Spleen (tissue), 11 donors: Measurements from ENCODE around the gene SCP2. TPM values are rescaled to one million over a fixed set of nuclear protein-coding genes. Genes with fewer than 3 reads are reported as not detected.
"Not testable (repeated sequence)": the region's sequence is repeated elsewhere in the genome, so short reads cannot be mapped to it uniquely, and the experiment has no call there.

Source experiments
- DNase-seq: peaks from one replicate; pipeline ENCODE4 v3.0.0-alpha.2; 2020
- H3K27ac ChIP-seq, 8 donors: fragments of 200-600 bp; sonication (generic) in 7 of 8; 1 replicate in 4 of 8; 2 replicates in 4 of 8; pipeline versions ENCODE4 v1.5.0 to v1.8.0; 2016 to 2021; ENCODE audit warnings: inconsistent platforms in 4 of 8, mild to moderate bottlenecking in 4 of 8, moderate library complexity in 1 of 8
- H3K27me3 ChIP-seq, 7 donors: fragments of 200-600 bp; sonication (generic) in 6 of 7; replicated peaks in 1 of 7; 1 replicate in 4 of 7; 2 replicates in 3 of 7; pipeline versions ENCODE4 v1.5.0 to v1.8.0; 2016 to 2021; ENCODE audit warnings: inconsistent platforms in 3 of 7, mild to moderate bottlenecking in 1 of 7
- H3K36me3 ChIP-seq, 6 donors: fragments of 200-600 bp; sonication (generic) in 5 of 6; 1 replicate in 4 of 6; 2 replicates in 2 of 6; pipeline versions ENCODE4 v1.5.0 to v1.8.0; 2016 to 2021; ENCODE audit warnings: inconsistent platforms in 2 of 6
- H3K4me1 ChIP-seq, 6 donors: fragments of 200-600 bp; sonication (generic) in 5 of 6; 1 replicate in 3 of 6; 2 replicates in 3 of 6; pipeline versions ENCODE4 v1.5.0 to v1.8.0; 2016 to 2021; ENCODE audit warnings: inconsistent platforms in 3 of 6
- H3K4me3 ChIP-seq, 8 donors: fragments of 200-600 bp; sonication (generic) in 7 of 8; 1 replicate in 4 of 8; 2 replicates in 4 of 8; pipeline versions ENCODE4 v1.5.0 to v1.8.0; 2016 to 2021; ENCODE audit warnings: inconsistent platforms in 4 of 8, mild to moderate bottlenecking in 4 of 8, moderate library complexity in 2 of 8
- H3K9me3 ChIP-seq, 8 donors: fragments of 200-600 bp; sonication (generic) in 7 of 8; 1 replicate in 4 of 8; 2 replicates in 4 of 8; pipeline versions ENCODE4 v1.5.0 to v1.8.0; 2016 to 2021; ENCODE audit warnings: inconsistent platforms in 4 of 8
- POLR2A ChIP-seq, 3 donors: fragments of 450-650 bp; IDR thresholded peaks; one replicate each; pipeline ENCODE4 v1.5.1; 2017; ENCODE audit warnings: antibody characterized with exemption in 3 of 3, mild to moderate bottlenecking in 1 of 3
- POLR2AphosphoS5 ChIP-seq, 3 donors: sonication (generic); formaldehyde crosslinking; IDR thresholded peaks; one replicate each; pipeline ENCODE4 v1.5.1; 2017; ENCODE audit warnings: antibody characterized with exemption in 3 of 3
- WGBS, 5 donors: extraction: QIAGEN DNeasy Blood & Tissue Kit in 3 of 5; methylation state at CpG; one replicate each; pipeline versions ENCODE4 v1.1.5 to v1.1.7; 2013 to 2018; 5-methylcytosine and 5-hydroxymethylcytosine counted together
- intact Hi-C: fragments of 100-400 bp; cut with DNase I; formaldehyde crosslinking; loops from one replicate; pipeline ENCODE4 v1.15.0; 2023; ENCODE audit warnings: low total_unique reads
- polyA plus RNA-seq, 3 donors: library from polyadenylated mRNA; stranded (reverse); fragments of 200-250 nt; gene quantifications; one replicate each; pipeline ENCODE4 v1.2.1, GENCODE V29; 2013
- total RNA-seq, 7 donors: library from RNA; depleted of rRNA in 3 of 7; stranded (reverse); fragments of >200 nt in 3 of 7; fragmentation: NEBNext Ultra II Directional in 4 of 7; extraction: Animal tissue kit (Norgen Biotek cat#: 25700) in 4 of 7; gene quantifications; one replicate each; pipeline versions ENCODE4 v1.1.0 to v1.2.1, GENCODE V29; 2016 to 2021
- TF ChIP-seq, protein P1 (sequence below), 11 experiments: fragments of 200-600 bp in 7 of 11; fragments of 450-650 bp in 4 of 11; sonication (generic) in 4 of 11; IDR thresholded peaks in 8 of 11; conservative IDR thresholded peaks in 3 of 11; 1 replicate in 7 of 11; 2 replicates in 4 of 11; pipeline versions ENCODE4 v1.4.0 to v1.8.0; 2016 to 2021; ENCODE audit warnings: antibody characterized with exemption in 11 of 11, inconsistent platforms in 4 of 11, mild to moderate bottlenecking in 1 of 11
- donor health status: healthy with polysubstance abuse.
- donor health status: DM: no; HTN: no; CAD: no; lungs with moderate emphysema.
- donor health status: DM: no; HTN: no; CAD: no.
- donor health status: Bipolar disorder and iron deficiency.
- donor health status: healthy.
- donor health status: DM: no; HTN: no; CAD: no.
- donor health status: DM: yes; HTN: yes; CAD: no.

The SCP2 gene
- total and polyA plus RNA-seq, 10 donors, result 69.4 to 105 (median 83.6) TPM

DNA sequence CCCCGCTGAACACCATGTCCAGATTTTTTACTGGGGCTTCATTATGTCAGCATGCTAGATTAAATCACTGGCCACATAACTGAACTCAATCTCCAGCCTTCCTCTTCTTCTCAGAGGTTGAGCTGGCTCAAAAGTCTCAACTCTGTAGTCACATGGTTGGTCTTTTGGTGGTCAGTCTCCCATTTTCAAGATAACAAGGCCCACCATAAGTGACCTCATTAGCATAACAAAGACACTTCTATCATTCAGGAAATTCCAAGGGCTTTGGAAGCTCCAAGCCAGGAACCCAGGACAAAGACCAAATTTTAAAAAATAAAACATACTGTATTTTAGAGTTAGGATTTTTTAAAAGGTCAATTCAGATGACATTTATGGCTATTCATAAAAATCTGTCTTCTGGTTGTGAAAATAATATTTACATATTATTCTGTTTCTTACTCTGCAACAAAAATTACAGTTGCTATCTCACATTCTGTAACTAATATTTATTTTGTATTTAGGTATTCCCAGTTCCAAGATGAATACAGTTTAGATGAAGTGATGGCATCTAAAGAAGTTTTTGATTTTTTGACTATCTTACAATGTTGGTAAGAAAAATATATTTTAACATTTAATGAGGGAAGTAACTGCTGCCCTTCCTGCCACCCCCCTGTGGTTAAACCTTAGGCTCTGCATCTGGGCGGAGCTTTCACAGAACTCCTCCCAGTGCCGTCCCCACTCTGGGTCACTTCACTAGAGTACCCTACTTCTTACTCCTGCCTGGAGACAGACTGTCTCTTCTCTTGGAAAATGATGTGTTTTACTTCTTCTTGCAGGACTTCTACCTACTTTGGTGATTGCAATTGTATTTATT is 49.3 kb downstream of the SCP2 start:
- intact Hi-C loops, result no loop called here
- Histone ChIP-seq H3K27me3 (no peaks in the 10 kb centered on the region), H3K36me3 (peaks cover 0 to 80% (median 27%) of the 10 kb centered on the region in 6 donors), H3K4me3 (no peak overlapping the region), H3K4me1 (no peaks in the 10 kb centered on the region), H3K9me3 (no peaks in the 10 kb centered on the region), H3K27ac (no peak overlapping the region)
- TF ChIP-seq POLR2AphosphoS5 (IDR thresholded peaks at IDR 0.05) (no peak), POLR2A (IDR thresholded peaks at IDR 0.05) (no peak)
- TF ChIP-seq, protein P1, sequence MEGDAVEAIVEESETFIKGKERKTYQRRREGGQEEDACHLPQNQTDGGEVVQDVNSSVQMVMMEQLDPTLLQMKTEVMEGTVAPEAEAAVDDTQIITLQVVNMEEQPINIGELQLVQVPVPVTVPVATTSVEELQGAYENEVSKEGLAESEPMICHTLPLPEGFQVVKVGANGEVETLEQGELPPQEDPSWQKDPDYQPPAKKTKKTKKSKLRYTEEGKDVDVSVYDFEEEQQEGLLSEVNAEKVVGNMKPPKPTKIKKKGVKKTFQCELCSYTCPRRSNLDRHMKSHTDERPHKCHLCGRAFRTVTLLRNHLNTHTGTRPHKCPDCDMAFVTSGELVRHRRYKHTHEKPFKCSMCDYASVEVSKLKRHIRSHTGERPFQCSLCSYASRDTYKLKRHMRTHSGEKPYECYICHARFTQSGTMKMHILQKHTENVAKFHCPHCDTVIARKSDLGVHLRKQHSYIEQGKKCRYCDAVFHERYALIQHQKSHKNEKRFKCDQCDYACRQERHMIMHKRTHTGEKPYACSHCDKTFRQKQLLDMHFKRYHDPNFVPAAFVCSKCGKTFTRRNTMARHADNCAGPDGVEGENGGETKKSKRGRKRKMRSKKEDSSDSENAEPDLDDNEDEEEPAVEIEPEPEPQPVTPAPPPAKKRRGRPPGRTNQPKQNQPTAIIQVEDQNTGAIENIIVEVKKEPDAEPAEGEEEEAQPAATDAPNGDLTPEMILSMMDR (IDR thresholded peaks at IDR 0.05 in 8 of 11, conservative IDR thresholded peaks at IDR 0.05 in 3 of 11), result no peak
- DNase-seq, result no peak
- WGBS, 5 donors, result 70 to 84% (median 76%) methylated on average over 3 of the region's 3 CpGs

DNA sequence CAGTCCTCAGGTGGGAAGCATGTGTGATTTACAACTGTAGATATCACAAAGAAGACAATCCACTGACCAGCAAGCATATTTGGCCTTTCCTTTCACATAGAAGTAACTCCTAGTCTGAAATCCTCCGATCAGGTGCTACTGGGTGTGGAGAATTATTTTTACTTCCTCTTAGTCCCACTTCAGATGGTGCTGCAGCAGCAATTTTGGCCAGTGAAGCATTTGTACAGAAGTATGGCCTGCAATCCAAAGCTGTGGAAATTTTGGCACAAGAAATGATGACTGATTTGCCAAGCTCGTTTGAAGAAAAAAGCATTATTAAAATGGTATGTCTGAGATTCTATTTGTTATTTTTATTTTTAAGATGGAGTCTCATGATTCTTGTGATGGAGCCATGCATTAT is 51.0 kb downstream of the SCP2 start:
- H3K36me3 ChIP-seq, result peaks cover 0 to 91% (median 30%) of the 10 kb centered on the region in 6 donors
- intact Hi-C loops, result no loop called here
- DNase-seq, result no peak
- TF ChIP-seq POLR2AphosphoS5 (IDR thresholded peaks at IDR 0.05), result no peak
- TF ChIP-seq, protein P1 (IDR thresholded peaks at IDR 0.05 in 8 of 11, conservative IDR thresholded peaks at IDR 0.05 in 3 of 11), result no peak
- TF ChIP-seq POLR2A (IDR thresholded peaks at IDR 0.05), result no peak
- peaks cover 0 to 10% (median 9%) of the 10 kb centered on the region in 8 donors for H3K9me3 ChIP-seq
- no peak overlapping the region for H3K4me3 ChIP-seq
- 73 to 91% (median 87%) methylated on average over 2 of the region's 2 CpGs for WGBS, 5 donors
- H3K27ac ChIP-seq, result no peak overlapping the region
- no peaks in the 10 kb centered on the region for H3K4me1 ChIP-seq
- H3K27me3 ChIP-seq, result no peaks in the 10 kb centered on the region

DNA sequence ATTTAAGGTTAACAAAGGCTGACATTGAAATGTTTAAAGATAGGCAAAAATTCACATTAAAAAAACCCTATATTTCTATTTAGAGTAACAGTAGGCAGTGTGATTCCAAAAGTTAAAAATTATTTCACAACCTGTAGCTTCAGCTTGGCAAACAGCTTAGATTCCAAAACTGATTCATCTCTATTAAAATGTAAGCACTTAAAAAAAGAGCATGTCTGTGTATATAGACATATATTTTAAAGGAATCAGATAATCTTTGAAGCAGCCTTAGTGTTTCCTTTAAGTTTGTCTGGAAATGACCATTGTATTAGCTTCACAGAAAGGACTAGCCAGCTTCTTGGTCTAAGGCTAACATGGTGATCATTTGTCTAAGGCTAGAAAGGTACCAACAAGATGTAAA is 65.7 kb downstream of the SCP2 start:
- DNase-seq, H3K27me3 ChIP-seq, H3K9me3 ChIP-seq, H3K4me1 ChIP-seq, H3K27ac ChIP-seq, H3K4me3 ChIP-seq, intact Hi-C loops: not testable (repeated sequence)
- peaks cover 0 to 55% (median 9%) of the 10 kb centered on the region in 6 donors for H3K36me3 ChIP-seq

DNA sequence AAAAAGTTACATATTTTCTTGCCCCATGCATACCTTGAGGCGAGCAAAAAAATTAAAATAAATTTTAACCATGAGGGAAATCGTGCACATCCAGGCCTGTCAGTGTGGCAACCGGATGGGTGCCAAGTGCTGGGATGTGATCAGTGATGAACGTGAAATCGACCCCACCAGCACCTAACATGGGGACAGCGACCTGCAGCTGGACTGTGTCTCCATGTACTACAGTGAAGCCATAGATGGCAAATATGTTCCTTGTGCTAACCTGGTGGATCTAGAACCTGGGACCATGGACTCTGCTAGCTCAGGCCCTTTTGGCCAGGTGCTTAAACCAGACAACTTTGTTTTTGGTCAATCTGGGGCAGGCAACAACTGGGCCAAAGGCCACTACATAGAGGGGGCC is 67.6 kb downstream of the SCP2 start:
- intact Hi-C loops, result no loop called here
- Histone ChIP-seq H3K4me3 (no peak overlapping the region), H3K9me3 (no peaks in the 10 kb centered on the region), H3K4me1 (no peaks in the 10 kb centered on the region), H3K27me3 (no peaks in the 10 kb centered on the region), H3K27ac (no peak overlapping the region), H3K36me3 (peaks cover 0 to 36% (median 9%) of the 10 kb centered on the region in 6 donors)
- DNase-seq, result no peak
- TF ChIP-seq POLR2A (IDR thresholded peaks at IDR 0.05), result no peak
- TF ChIP-seq, protein P1 (IDR thresholded peaks at IDR 0.05 in 8 of 11, conservative IDR thresholded peaks at IDR 0.05 in 3 of 11), result no peak
- 88 to 97% (median 93%) methylated on average over 6 of the region's 6 CpGs for WGBS, 5 donors
